ENCODE measurements around the gene SNX13.
"Not testable (repeated sequence)": the region's sequence is repeated elsewhere in the genome, so short reads cannot be mapped to it uniquely, and the experiment has no call there.

Gene SNX13

DNA sequence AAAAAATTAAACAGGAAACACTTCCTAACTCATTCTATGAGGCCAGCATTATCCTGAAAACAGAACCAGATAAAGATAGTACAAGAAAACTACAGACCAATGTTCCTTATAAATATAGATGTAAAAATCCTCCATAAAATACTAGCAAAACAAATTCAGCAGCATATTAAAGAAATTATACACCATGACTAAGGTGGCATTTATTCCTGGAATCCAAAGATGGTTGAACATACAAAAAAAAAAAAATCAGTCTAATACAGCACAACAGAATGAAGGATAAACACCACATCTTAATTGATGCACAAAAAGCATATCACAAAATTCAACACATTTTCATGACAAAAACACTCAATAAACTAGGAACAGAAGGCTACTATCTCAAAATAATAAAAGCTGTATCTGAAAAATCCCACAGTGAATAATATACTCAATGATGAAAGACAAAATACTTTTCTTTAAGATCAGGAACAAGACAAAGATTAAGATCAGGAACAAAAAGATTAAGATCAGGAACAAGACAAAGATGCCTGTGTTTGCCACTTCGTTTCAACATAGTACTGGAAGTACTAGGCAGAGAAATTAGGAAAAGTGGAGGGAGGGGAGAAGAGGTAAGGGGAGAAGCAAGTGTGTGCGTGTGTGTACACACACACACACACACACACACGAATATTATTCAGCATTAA is 95.6 kb downstream of the SNX13 start:
- DNase-seq: no peak

- DNase-seq: no peak
These were observed 96.3 kb downstream of the SNX13 start for GRCh38 chr7:17844022-17844421.

GRCh38 chr7:17843041-17843440 is 97.3 kb downstream of the SNX13 start:
- no peak for DNase-seq

- DNase-seq: no peak
These were observed 107.4 kb downstream of the SNX13 start for GRCh38 chr7:17832820-17833355.

DNA sequence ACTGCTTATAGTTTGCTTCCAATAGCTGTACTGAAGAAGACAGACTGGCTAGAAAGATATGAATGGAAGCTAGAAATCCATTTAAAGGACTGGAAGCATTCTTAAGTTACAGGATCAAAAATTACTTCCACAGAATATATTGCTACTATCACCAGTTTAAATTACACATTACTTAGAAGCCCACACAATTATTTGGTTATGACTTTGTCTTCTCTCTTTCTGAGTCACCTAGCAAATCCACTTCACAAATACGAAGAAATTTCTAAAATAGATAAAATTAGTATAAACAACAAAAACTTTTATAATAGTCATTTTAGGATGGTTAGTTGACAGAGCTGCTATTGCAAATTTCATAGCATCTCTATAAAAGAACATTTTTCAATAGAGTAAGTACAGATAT is 108.1 kb downstream of the SNX13 start:
- no peak for DNase-seq

GRCh38 chr7:17830206-17830605 is 110.1 kb downstream of the SNX13 start:
- no peak for DNase-seq

DNA sequence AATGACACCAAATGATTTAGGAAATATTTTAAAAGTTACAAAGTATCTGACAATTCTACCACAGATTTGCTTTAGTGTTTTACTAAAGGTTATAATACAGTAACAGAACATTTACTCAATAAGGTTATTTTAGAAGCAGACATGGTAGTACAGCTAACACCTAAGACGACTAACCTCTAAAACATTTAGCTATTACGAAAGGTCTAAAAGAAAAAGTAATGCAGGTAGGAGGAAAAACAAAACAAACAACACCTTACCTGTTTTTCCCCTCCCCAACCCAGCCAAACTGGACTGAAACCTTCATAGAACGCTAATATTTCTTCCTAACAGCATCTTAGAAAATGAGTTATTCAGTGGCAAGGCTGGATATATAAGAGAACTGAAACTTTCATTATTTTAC is 111.3 kb downstream of the SNX13 start:
- no peak for DNase-seq

DNA sequence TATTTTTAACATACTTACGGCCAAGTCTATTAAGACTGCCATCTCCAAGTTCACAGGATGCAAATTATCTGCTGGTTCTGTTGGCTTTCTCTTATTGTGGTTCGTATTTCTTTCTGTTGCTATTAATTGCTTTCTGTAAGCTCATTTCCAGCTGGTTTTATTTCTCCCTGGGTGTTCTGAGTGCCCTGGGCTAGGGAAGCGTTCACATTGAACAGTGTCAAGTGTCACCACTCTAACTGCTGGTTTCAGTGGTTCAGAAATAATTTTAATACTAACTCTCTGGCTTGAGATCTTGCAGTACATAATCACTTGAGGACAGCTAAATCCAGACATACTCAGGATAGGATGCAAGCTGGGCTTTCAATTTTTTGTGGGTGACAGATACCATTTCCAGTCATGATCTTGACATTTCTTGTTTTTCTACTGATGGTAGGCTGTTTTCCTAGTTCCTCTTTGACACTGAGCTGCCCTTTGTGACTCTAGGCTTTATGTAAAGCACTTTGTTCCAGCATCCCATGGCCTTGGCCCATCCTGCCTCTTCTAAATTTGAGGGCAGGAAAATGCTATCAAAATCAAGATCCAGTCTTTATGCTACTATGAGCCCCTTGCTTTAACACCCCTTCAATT is 117.6 kb downstream of the SNX13 start:
- DNase-seq: peak; percentile 79

DNA sequence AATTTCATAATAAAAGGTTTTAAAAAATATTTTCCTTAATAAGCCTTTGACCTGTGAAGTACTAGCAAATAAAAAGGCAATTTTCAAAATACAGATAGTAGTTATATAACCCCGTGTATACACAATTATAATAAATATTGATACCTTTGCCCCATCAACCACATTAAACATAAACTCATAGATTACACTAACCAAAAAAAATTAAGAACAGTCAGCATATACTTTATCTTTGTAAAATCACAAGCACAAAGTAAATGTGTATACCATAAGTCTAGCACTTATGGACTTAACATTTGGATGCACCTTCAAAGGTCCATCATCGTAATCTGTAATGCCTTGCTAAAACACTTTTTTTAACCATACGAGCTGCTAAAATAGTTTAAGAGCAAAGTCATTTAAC is 123.4 kb downstream of the SNX13 start:
- DNase-seq: no peak

GRCh38 chr7:17815318-17815717 is 125.0 kb downstream of the SNX13 start:
- no peak for DNase-seq

DNA sequence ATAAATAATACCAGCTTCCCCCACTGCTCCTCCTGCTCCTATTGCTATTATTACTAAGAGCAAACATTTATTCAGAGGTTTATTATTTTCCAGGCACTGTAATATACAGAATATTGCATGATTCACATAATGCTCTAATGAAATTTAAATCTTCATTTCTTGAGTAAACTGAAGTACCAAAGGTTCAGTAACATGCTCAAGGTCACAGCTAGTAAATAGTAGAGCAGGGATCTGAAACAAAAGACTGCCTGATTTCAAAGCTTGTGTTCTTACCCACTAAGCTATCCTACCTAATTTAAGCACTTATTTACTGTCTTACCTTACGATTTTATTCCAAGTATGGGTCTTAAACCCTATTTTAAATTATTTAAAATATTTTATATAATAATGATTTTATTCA is 126.2 kb downstream of the SNX13 start:
- no peak for DNase-seq

- not testable (repeated sequence) for DNase-seq
These were observed 131.1 kb downstream of the SNX13 start for GRCh38 chr7:17809215-17809614.

DNA sequence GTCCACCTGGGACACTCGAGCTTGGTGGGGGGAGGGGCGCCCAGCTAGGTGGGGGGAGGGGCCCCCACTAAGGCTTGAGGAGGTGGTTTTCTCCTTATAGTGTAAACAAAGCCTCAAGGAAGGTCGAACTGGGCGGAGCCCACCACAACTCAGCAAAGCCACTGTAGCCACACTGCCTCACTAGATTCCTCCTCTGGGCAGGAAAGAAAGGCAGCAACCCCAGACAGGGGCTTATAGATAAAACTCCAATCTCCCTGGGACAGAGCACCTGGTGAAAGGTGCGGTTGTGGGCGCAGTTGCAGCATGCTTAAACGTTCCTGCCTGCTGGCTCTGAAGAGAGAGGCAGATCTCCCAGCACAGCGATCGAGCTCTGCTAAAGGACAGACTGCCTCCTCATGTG is 133.1 kb downstream of the SNX13 start:
- DNase-seq: no peak

DNA sequence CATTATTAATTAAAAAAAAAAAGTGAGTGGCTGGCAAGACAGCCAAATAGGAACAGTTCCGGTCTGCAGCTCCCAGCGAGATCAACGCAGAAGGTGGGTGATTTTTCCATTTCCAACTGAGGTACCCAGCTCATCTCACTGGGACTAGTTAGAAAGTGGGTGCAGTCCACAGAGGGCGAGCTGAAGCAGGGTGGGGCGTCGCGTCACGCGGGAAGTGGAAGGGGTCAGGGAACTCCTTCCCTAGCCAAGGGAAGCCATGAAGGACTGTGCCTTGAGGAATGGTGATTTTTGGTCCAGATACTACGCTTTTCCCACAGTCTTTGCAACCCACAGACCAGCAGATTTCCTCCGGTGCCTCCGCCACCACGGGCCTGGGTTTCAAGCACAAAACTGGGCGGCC is 133.7 kb downstream of the SNX13 start:
- no peak for DNase-seq

- DNase-seq: no peak
These were observed 138.2 kb downstream of the SNX13 start for GRCh38 chr7:17802056-17802455.

DNA sequence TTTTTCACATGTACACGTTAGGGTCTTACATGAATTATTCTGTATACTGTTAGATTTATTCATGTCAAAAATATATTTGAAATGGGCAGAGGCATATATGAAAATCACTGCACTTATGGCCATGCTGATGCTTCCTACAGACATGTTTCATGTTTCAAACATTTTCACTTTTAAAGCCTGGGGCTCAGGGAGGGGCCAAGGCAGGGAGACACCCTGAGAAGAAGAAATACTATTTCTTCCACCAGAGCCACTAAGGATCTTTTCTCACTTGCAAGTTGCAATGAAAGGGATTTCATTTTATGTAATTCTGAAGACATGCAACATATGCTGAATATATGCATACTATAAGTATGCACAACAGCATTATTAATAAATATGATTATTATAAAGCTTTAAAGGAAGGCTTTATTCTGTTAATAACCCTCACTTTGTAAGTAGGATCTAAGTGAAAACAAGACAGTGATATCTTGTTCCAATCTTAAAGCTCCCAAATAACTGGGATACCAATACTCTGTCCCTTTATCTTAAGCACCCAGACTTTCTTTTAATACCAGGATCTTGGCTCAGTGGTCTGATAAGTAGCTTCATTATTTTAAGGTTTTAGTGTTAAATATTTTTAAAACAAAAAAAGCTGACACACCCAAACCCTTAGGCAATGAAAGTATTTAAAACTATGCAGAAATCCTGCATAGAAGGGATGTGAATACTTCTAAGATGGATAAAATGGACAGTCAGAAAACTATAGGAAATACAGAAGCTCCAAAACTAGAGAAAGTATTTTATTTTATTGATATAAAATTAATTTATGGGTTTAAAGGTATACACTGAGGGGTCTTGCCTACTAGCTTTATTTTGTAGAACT is 148.0 kb downstream of the SNX13 start:
- DNase-seq: no peak

DNA sequence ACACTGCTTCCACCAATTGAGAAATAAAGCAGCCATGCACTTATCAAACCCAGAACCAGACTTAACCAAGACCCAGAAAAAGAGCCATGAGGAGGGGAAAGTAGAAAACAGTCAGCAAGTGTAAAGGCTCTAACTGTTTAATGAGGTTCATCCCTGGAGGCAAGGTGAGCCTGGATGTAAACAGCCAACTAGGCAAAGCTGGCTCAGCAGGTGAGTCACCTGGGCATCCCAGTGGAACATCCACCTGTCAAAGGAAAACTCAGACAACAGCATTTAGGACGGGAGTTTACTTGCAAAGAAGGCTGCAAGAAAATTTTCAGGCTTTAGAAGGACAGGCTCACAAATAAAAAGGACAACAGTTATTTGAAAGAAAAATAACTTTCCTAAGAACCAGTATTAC is 153.0 kb downstream of the SNX13 start:
- no peak for DNase-seq

GRCh38 chr7:17786314-17786852 is 153.9 kb downstream of the SNX13 start:
- DNase-seq: no peak

DNA sequence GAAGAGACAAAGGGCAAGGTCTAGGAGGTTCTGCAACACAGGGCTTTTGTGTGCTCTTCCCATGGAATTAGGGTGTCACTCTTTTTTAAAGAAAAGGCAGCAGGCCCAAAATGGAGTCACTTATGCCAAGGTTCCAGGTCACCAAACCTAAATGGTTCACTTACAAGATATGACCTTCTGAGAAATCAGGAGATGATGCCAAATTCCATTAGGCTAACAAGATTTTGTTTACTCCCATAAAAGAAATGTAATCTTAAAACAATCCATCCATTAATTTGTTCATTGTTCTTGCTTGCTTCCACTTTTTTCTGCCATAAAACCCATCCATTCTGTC is 158.1 kb downstream of the SNX13 start:
- DNase-seq: no peak

DNA sequence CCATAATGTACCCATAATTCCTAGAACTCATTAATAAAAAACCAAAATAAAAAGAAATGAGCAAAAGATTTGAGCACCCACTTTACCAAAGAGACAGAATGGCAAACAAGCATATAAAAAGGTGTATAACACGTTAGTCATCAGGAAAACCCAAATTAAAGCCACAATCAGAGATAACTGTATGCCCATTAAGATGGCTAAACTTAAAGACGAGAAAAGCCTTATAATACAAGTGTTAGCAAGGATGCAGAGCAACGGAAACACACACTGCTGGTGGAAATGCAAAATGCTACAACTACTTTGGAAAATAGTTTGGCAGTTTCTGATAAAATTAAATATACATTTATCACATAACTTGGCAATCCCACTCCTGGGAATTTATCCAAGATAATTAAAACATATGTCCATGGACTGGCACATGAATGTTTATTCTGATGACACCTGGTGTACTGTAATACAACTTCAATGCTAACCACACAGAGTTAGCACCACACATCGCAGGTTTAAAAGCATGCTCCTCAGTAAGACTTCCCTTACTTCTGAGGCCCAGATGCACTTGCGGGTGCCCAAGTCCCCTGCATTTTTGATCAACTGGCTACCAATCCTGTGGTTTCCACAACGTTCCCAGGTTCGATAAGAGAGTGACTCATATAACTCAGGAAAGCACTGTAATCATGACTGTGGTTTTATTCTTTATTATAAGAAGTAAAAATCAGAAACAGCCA is 158.6 kb downstream of the SNX13 start:
- no peak for DNase-seq

GRCh38 chr7:17779381-17779780 is 160.9 kb downstream of the SNX13 start:
- DNase-seq: no peak

DNA sequence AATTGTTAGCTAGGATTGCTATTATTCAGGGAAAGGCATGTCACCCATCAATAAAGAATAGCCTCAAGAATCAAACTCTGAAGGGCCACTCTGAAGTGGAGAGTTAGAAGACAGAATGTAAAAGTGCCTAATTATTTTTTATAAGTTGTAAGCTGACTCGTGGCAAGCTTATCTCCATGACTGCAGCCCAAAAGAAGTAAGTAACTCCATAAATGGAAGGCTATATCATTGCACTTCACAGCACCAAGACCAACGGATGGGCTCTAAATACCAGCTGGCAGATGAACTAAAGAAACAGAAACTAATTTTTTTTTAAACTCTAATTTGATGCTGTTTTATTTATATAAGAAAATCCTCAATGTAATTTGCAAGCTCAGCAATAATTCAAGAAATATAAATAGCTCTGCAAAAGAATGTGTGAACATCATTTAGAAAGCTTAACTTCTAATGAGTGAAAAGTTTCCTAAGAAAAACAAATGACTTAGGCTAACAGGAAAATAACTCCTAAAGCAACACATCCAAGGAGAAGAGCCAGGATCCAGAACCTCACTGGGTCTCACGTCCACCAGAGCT is 165.5 kb downstream of the SNX13 start:
- DNase-seq: no peak

DNA sequence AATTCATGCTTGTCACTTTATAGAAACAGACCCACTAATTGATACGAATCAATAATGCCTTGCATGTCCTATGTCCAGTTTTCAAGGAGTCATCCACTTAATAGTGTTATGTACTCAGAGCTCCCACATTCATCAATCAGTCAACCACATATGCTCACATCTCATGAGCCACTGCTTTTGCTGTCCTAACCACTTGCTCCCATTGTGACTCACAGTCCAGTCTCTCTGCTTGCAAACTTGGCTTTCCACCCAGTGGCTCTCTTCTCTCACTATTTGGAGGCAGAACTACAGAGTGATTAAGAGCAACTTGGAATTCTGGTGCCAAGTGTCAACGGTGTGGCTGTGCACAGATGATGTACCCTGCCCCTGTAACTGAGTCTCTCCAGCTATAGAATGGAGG is 166.0 kb downstream of the SNX13 start:
- DNase-seq: no peak

All from NCI-H526 treated with DMSO at 0.1 percent for 48 hours (cell line).